OCI-LY7 (cell line): ENCODE data around the gene NPLOC4. TPM values are rescaled to one million over a fixed set of nuclear protein-coding genes. Genes with fewer than 3 reads are reported as not detected.
"Not testable (repeated sequence)": the region's sequence is repeated elsewhere in the genome, so short reads cannot be mapped to it uniquely, and the experiment has no call there.

Experiments used
- BruUV-seq: library from RNA; stranded (reverse); fragments of 400-500 nt; replicated peaks from 2 replicates; lab custom pipeline; 2021; lab: Mats Ljungman, UMichigan
- CTCF ChIA-PET: fragments of 300-600 bp; sonication (Branson Sonifier 250); formaldehyde crosslinking; loops from one replicate; lab custom pipeline; 2022; ENCODE audit warnings: antibody characterized with exemption; ENCODE audit not compliant: unreplicated experiment; lab: Charles Lee
- POLR2A ChIA-PET: fragments of 300-600 bp; sonication (Branson Sonifier 250); formaldehyde crosslinking; loops from one replicate; lab custom pipeline; 2022; ENCODE audit warnings: antibody characterized with exemption; lab: Charles Lee
- DNase-seq: peaks from one replicate; pipeline ENCODE4 v3.0.0-alpha.2; 2015; ENCODE audit warnings: low spot score
- H2AFZ ChIP-seq: fragments of 200-600 bp; sonication (generic), shearing (Covaris generic); 2 replicates; pipeline ENCODE4 v1.6.1; 2014; ENCODE audit warnings: mild to moderate bottlenecking, antibody characterized with exemption, low read length, moderate library complexity
- H3K27ac ChIP-seq: fragments of 200-600 bp; sonication (generic); 2 replicates; pipeline ENCODE4 v1.5.1; 2014; ENCODE audit warnings: mixed run types, low read depth, mild to moderate bottlenecking, moderate library complexity, low read length, inconsistent platforms; ENCODE audit not compliant: poor library complexity, severe bottlenecking
- H3K36me3 ChIP-seq: fragments of 200-600 bp; sonication (generic); 2 replicates; pipeline ENCODE4 v1.6.1; 2014; ENCODE audit warnings: mild to moderate bottlenecking, antibody characterized with exemption, low read length, moderate library complexity, mixed read lengths; ENCODE audit not compliant: insufficient read depth
- H3K4me1 ChIP-seq: fragments of 200-600 bp; sonication (generic); 2 replicates; pipeline ENCODE4 v1.5.1; 2014; ENCODE audit warnings: mild to moderate bottlenecking, low read length; ENCODE audit not compliant: insufficient read depth, poor library complexity, severe bottlenecking
- H3K4me2 ChIP-seq: fragments of 200-600 bp; sonication (generic); 2 replicates; pipeline ENCODE4 v1.6.1; 2014; ENCODE audit warnings: mild to moderate bottlenecking, low read length
- H3K4me3 ChIP-seq: fragments of 200-600 bp; sonication (generic); 2 replicates; pipeline ENCODE4 v1.5.1; 2014; ENCODE audit warnings: mild to moderate bottlenecking, low read depth, low read length; ENCODE audit not compliant: poor library complexity, severe bottlenecking
- H3K79me2 ChIP-seq: fragments of 200-600 bp; sonication (generic); 2 replicates; pipeline ENCODE4 v1.6.1; 2016; ENCODE audit warnings: low read depth, mild to moderate bottlenecking, low read length, moderate library complexity, mixed read lengths; ENCODE audit not compliant: insufficient read depth
- H3K9me2 ChIP-seq: fragments of 200-600 bp; sonication (generic); 2 replicates; pipeline ENCODE4 v1.6.1; 2016; ENCODE audit warnings: mild to moderate bottlenecking, low read length, mixed read lengths; ENCODE audit not compliant: insufficient read depth
- H3K9me3 ChIP-seq: fragments of 200-600 bp; sonication (generic); 2 replicates; pipeline ENCODE4 v1.6.1; 2014; ENCODE audit warnings: mild to moderate bottlenecking, mixed run types, low read length, mixed read lengths
- H4K20me1 ChIP-seq: fragments of 200-600 bp; sonication (generic); 2 replicates; pipeline ENCODE4 v1.6.1; 2014; ENCODE audit warnings: mild to moderate bottlenecking, antibody characterized with exemption, low read length, moderate library complexity, mixed read lengths; ENCODE audit not compliant: insufficient read depth
- EZH2phosphoT487 ChIP-seq: fragments of 200-600 bp; sonication (generic); IDR thresholded peaks from 2 replicates; pipeline ENCODE4 v1.6.1; 2018; ENCODE audit warnings: low read depth, borderline replicate concordance, mild to moderate bottlenecking, mixed run types, antibody characterized with exemption, low read length, moderate library complexity, mixed read lengths
- intact Hi-C: fragments of 100-400 bp; cut with micrococcal nuclease; formaldehyde crosslinking; loops from one replicate; pipeline ENCODE4 v1.10.0; 2022; ENCODE audit not compliant: unreplicated experiment
- total RNA-seq, 2 experiments: library from RNA; depleted of rRNA in 1 of 2; stranded (reverse); fragments of >200 nt in 1 of 2; shearing (Covaris generic) in 1 of 2; gene quantifications; 2 replicates each; pipeline ENCODE4 v1.2.3, GENCODE V29; 2014 to 2022
- TF ChIP-seq, protein P1 (sequence below): fragments of 200-600 bp; sonication (generic); conservative IDR thresholded peaks from 2 replicates; pipeline ENCODE4 v1.5.1; 2014; ENCODE audit warnings: mild to moderate bottlenecking, antibody characterized with exemption, low read length, moderate library complexity, mixed read lengths

Gene NPLOC4
- total RNA-seq, 2 experiments from 2014 or later: 69.6 to 118 TPM

DNA sequence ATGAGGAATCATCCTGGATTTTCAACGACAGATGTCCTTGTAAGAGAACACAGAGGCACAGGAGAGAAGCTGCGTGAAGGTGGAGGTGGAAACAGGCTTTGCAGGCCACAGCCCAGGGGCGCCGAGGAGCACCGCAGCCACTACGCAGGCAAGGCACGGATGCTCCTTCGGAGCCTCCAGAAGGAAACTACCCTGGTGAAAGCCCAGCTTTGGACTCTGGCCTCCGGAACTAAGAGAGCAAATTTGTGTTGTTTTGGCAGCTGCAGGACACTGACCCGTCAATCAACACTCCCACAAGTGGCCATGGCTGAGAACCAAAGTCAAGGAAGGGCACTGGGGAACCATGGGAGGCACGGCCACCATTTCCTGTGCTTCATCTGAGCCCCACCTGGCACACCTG lies 43.2 kb upstream of the NPLOC4 start:
- TF ChIP-seq, protein P1, sequence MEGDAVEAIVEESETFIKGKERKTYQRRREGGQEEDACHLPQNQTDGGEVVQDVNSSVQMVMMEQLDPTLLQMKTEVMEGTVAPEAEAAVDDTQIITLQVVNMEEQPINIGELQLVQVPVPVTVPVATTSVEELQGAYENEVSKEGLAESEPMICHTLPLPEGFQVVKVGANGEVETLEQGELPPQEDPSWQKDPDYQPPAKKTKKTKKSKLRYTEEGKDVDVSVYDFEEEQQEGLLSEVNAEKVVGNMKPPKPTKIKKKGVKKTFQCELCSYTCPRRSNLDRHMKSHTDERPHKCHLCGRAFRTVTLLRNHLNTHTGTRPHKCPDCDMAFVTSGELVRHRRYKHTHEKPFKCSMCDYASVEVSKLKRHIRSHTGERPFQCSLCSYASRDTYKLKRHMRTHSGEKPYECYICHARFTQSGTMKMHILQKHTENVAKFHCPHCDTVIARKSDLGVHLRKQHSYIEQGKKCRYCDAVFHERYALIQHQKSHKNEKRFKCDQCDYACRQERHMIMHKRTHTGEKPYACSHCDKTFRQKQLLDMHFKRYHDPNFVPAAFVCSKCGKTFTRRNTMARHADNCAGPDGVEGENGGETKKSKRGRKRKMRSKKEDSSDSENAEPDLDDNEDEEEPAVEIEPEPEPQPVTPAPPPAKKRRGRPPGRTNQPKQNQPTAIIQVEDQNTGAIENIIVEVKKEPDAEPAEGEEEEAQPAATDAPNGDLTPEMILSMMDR: no peak
- TF ChIP-seq EZH2phosphoT487: no peak
- Histone ChIP-seq H3K36me3 (peaks cover 13% of the 10 kb centered on the region; the same call in 1 of the 2 replicates), H4K20me1 (peaks cover 5% of the 10 kb centered on the region; the same call in 1 of the 2 replicates), H3K4me3 (no peak overlapping the region), H3K79me2 (peaks cover 30% of the 10 kb centered on the region), H2AFZ (no peak overlapping the region), H3K9me3 (no peaks in the 10 kb centered on the region), H3K4me1 (peaks cover 15% of the 10 kb centered on the region), H3K4me2 (no peak overlapping the region), H3K27ac (no peak overlapping the region), H3K9me2 (no peaks in the 10 kb centered on the region)
- POLR2A ChIA-PET: no interaction called here
- intact Hi-C loops: loop anchor here (5.0 kb wide), 2 partner anchors 163 to 417 kb away; partner anchors contain the start of gene FASN
- BruUV-seq: no TSS peak
- no peak for DNase-seq
- CTCF ChIA-PET: interaction anchor here (0.6 kb wide), 1 partner anchor 140 kb away, joined by 4 read pairs; no protein-coding TSS in a partner anchor

DNA sequence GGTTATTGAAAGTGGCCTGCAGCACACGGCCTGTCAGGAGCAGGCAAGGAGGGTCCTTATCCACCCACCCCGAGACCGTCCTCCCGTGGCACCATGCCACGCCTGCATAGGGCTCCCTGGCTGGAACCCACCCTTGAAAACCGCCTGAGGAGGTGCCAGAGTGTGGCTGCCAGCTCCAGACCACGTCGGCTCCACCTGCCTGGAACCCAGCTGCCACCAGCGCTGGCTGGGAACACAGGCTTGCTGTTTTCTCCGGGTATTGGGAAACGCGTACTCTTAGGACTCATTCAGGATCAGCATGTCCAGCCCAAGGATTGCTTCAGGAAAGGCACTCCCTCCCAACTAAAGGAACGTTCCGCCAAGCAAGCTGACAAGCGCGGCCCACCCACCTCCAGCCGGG lies 40.0 kb upstream of the NPLOC4 start:
- peaks cover 3% of the 10 kb centered on the region; the same call in 1 of the 2 replicates for H3K79me2 ChIP-seq
- no peak overlapping the region for H2AFZ ChIP-seq
- H3K4me1 ChIP-seq: no peaks in the 10 kb centered on the region
- no peaks in the 10 kb centered on the region for H3K9me2 ChIP-seq
- H3K9me3 ChIP-seq: no peaks in the 10 kb centered on the region
- no peak overlapping the region for H3K27ac ChIP-seq
- TF ChIP-seq, protein P1: no peak
- TF ChIP-seq EZH2phosphoT487: no peak
- intact Hi-C loops: no loop called here
- peaks cover 43% of the 10 kb centered on the region for H3K36me3 ChIP-seq
- H4K20me1 ChIP-seq: no peaks in the 10 kb centered on the region
- CTCF ChIA-PET: no interaction called here
- no peak for DNase-seq
- no peak overlapping the region for H3K4me3 ChIP-seq
- no TSS peak for BruUV-seq
- no peak overlapping the region for H3K4me2 ChIP-seq
- POLR2A ChIA-PET: interaction anchor here (0.9 kb wide), 1 partner anchor 282 kb away, joined by 4 read pairs; the partner anchor contains the start of gene BAHCC1

- H3K4me3 ChIP-seq, H3K9me2 ChIP-seq, H3K27ac ChIP-seq, intact Hi-C loops, H3K9me3 ChIP-seq, H3K79me2 ChIP-seq, H2AFZ ChIP-seq, BruUV-seq, H4K20me1 ChIP-seq, H3K4me1 ChIP-seq, H3K4me2 ChIP-seq, POLR2A ChIA-PET: not testable (repeated sequence)
- TF ChIP-seq, protein P1: peak; percentile 73
- CTCF ChIA-PET: interaction anchor here (0.6 kb wide), 2 partner anchors 8 to 23 kb away, joined by 3 read pairs; no protein-coding TSS in a partner anchor
- peaks cover 51% of the 10 kb centered on the region for H3K36me3 ChIP-seq
- DNase-seq: peak; percentile 44
Observed at GRCh38 chr17:81675515-81676221, 38.8 kb upstream of the NPLOC4 start.
